ENCODE results near the gene S100A10.

GRCh38 chr1:151981178-151981525 lies 12.5 kb downstream of the S100A10 start:
- TF ChIP-seq CTCF (IDR thresholded peaks at IDR 0.05; ENCODE audit: insufficient read depth, low read depth, low read length): no peak
- TF ChIP-seq EZH2 (IDR thresholded peaks at IDR 0.05; ENCODE audit: insufficient read depth, low read length): no peak

All from astrocyte (in vitro differentiated cells and primary cell).